GM18520 (cell line): ENCODE results near the gene P2RX5.

ENCODE experiments used
- ATAC-seq: cut with Tn5 transposase; IDR thresholded peaks from one replicate; pipeline ENCODE4 v1.9.1; 2021; ENCODE audit not compliant: unreplicated experiment

The P2RX5 gene

DNA sequence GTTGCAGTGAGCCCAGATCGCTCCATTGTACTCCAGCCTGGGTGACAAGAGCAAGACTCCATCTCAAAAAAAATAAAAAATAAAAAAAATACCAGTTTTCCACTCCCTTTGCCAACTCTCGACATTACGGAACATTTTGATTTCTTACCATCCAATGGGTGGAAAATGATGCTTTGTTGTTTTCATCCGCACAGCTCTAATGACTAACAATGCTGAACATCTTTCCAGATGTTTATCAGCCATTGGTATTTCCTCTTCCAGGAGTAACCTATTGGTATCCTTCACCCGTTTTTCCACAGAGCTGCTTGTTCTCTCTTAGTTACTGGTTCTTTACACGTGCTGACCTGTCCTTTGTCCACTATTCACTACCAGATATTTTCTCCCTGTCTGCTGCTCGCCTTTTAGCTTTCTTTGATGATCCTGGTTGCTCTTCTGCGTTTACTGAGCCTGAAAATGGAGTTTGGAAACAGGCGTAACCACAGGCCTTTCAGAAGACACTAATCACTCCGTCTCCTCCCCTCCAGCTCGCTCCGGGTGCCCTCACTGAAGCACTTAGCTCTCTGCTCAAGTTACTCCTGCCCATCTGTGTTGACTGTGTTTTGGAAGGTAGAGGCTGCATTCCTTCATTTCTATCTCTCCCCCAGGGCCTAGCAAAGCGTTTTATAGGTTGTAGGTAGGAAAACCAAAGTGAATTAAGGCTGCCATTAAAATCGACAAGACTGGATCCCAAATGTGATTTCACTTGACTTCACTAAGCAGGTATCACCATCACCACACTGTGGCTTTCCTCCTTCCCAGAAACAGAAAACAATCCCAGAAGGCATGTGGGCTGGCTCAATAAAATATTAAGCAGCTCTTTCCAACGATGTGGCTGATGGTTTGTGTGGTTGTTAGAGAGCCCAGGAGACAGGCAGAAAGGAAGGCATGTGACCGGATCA is 68.9 kb downstream of the P2RX5 start:
- ATAC-seq = no peak
